Measurements from ENCODE around the gene SMAD6.

DNA sequence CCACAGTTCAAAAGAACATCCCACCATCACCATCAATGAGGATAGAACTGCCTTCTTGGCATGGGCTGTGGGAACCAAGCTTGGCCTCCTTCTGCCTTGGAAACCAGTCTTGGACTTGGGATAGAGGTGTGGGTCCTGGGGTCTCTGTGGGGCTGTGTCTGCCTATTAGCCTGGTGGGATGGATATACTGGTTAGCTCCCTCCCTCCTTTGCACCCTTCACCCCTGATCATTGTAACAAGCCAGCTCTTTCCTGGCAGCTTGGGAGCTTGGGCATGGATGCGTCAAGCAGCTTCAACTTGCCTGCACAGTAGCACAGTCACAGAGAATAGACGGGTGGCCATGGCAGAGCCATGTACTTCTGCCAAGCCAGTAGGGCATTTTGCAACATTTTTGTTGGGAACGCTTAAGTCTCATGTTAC lies 65.2 kb downstream of the SMAD6 start:
- TF ChIP-seq, protein P1, sequence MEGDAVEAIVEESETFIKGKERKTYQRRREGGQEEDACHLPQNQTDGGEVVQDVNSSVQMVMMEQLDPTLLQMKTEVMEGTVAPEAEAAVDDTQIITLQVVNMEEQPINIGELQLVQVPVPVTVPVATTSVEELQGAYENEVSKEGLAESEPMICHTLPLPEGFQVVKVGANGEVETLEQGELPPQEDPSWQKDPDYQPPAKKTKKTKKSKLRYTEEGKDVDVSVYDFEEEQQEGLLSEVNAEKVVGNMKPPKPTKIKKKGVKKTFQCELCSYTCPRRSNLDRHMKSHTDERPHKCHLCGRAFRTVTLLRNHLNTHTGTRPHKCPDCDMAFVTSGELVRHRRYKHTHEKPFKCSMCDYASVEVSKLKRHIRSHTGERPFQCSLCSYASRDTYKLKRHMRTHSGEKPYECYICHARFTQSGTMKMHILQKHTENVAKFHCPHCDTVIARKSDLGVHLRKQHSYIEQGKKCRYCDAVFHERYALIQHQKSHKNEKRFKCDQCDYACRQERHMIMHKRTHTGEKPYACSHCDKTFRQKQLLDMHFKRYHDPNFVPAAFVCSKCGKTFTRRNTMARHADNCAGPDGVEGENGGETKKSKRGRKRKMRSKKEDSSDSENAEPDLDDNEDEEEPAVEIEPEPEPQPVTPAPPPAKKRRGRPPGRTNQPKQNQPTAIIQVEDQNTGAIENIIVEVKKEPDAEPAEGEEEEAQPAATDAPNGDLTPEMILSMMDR (tag by site-specific recombination; IDR thresholded peaks at IDR 0.05), result no peak
- TF ChIP-seq ZNF221 (tag by site-specific recombination; IDR thresholded peaks at IDR 0.05; ENCODE audit: borderline replicate concordance) (no peak), ZBTB8A (tag by site-specific recombination; IDR thresholded peaks at IDR 0.05) (no peak), ZNF184 (tag by site-specific recombination; IDR thresholded peaks at IDR 0.05) (no peak), ZBTB7A (tag by site-specific recombination; IDR thresholded peaks at IDR 0.05; ENCODE audit: low read depth) (no peak), ZFP3 (tag by site-specific recombination; IDR thresholded peaks at IDR 0.05; ENCODE audit: low read depth) (no peak), ZNF830 (tag by site-specific recombination; IDR thresholded peaks at IDR 0.05; ENCODE audit: low read depth) (no peak), ZNF146 (tag by site-specific recombination; IDR thresholded peaks at IDR 0.05) (no peak), ZNF76 (tag by site-specific recombination; IDR thresholded peaks at IDR 0.05; ENCODE audit: borderline replicate concordance, low read depth) (no peak)
- TF ChIP-seq, protein P2, sequence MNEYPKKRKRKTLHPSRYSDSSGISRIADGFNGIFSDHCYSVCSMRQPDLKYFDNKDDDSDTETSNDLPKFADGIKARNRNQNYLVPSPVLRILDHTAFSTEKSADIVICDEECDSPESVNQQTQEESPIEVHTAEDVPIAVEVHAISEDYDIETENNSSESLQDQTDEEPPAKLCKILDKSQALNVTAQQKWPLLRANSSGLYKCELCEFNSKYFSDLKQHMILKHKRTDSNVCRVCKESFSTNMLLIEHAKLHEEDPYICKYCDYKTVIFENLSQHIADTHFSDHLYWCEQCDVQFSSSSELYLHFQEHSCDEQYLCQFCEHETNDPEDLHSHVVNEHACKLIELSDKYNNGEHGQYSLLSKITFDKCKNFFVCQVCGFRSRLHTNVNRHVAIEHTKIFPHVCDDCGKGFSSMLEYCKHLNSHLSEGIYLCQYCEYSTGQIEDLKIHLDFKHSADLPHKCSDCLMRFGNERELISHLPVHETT (tag by site-specific recombination; IDR thresholded peaks at IDR 0.05), result no peak
- TF ChIP-seq, protein P3, sequence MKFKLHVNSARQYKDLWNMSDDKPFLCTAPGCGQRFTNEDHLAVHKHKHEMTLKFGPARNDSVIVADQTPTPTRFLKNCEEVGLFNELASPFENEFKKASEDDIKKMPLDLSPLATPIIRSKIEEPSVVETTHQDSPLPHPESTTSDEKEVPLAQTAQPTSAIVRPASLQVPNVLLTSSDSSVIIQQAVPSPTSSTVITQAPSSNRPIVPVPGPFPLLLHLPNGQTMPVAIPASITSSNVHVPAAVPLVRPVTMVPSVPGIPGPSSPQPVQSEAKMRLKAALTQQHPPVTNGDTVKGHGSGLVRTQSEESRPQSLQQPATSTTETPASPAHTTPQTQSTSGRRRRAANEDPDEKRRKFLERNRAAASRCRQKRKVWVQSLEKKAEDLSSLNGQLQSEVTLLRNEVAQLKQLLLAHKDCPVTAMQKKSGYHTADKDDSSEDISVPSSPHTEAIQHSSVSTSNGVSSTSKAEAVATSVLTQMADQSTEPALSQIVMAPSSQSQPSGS (tag by site-specific recombination; IDR thresholded peaks at IDR 0.05; ENCODE audit: low read depth), result no peak
- TF ChIP-seq, protein P4, sequence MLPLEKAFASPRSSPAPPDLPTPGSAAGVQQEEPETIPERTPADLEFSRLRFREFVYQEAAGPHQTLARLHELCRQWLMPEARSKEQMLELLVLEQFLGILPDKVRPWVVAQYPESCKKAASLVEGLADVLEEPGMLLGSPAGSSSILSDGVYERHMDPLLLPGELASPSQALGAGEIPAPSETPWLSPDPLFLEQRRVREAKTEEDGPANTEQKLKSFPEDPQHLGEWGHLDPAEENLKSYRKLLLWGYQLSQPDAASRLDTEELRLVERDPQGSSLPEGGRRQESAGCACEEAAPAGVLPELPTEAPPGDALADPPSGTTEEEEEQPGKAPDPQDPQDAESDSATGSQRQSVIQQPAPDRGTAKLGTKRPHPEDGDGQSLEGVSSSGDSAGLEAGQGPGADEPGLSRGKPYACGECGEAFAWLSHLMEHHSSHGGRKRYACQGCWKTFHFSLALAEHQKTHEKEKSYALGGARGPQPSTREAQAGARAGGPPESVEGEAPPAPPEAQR (tag by site-specific recombination; IDR thresholded peaks at IDR 0.05), result no peak
